Neural cell (in vitro differentiated cells): ENCODE data around the gene LIM2. TPM values are rescaled to one million over a fixed set of nuclear protein-coding genes. Genes with fewer than 3 reads are reported as not detected.

Source experiments
- H2AFZ ChIP-seq: fragments of 200-600, 300-800 bp; sonication (generic), shearing (Covaris generic); 2 replicates; pipeline ENCODE4 v1.6.0; 2014; ENCODE audit warnings: low read depth, mild to moderate bottlenecking, antibody characterized with exemption, low read length, moderate library complexity
- H3F3A ChIP-seq: fragments of 200-600 bp; shearing (Covaris generic); 2 replicates; pipeline ENCODE4 v1.6.1; 2016; ENCODE audit warnings: mild to moderate bottlenecking, moderate library complexity, mixed read lengths, antibody characterized with exemption, low read length; ENCODE audit not compliant: insufficient read depth, poor library complexity, severe bottlenecking
- H3K27ac ChIP-seq: fragments of 200-600, 300-800 bp; sonication (generic), shearing (Covaris generic); 2 replicates; pipeline ENCODE4 v1.5.1; 2014; ENCODE audit warnings: mild to moderate bottlenecking, low read length, moderate library complexity
- H3K27me3 ChIP-seq: fragments of 300-800, 200-600 bp; sonication (generic), shearing (Covaris generic); 2 replicates; pipeline ENCODE4 v1.6.0; 2014; ENCODE audit warnings: mild to moderate bottlenecking, low read depth, low read length, moderate library complexity; ENCODE audit not compliant: insufficient read depth
- H3K36me3 ChIP-seq: fragments of 300-800, 200-600 bp; sonication (generic), shearing (Covaris generic); 2 replicates; pipeline ENCODE4 v1.5.1; 2014; ENCODE audit warnings: mild to moderate bottlenecking, antibody characterized with exemption, low read length, moderate library complexity; ENCODE audit not compliant: insufficient read depth
- H3K4me2 ChIP-seq: fragments of 300-800, 200-600 bp; sonication (generic), shearing (Covaris generic); 2 replicates; pipeline ENCODE4 v1.6.0; 2014; ENCODE audit warnings: mild to moderate bottlenecking, low read length
- H3K4me3 ChIP-seq: fragments of 300-800, 200-600 bp; sonication (generic), shearing (Covaris generic); 2 replicates; pipeline ENCODE4 v1.5.1; 2014; ENCODE audit warnings: mild to moderate bottlenecking, low read length, moderate library complexity
- H3K79me2 ChIP-seq: fragments of 200-600 bp; shearing (Covaris generic); replicated peaks from 2 replicates; pipeline ENCODE4 v1.6.0; 2014; ENCODE audit warnings: mild to moderate bottlenecking, low read length, moderate library complexity; ENCODE audit not compliant: insufficient read depth
- H3K9ac ChIP-seq: fragments of 300-800, 200-600 bp; sonication (generic), shearing (Covaris generic); 2 replicates; pipeline ENCODE4 v1.6.1; 2016; ENCODE audit warnings: mild to moderate bottlenecking, low read length, mixed read lengths
- H3K9me2 ChIP-seq: fragments of 200-600 bp; shearing (Covaris generic); 2 replicates; pipeline ENCODE4 v1.6.1; 2016; ENCODE audit warnings: mild to moderate bottlenecking, low read length, mixed read lengths; ENCODE audit not compliant: insufficient read depth
- H3K9me3 ChIP-seq: fragments of 200-600, 300-800 bp; sonication (generic), shearing (Covaris generic); 2 replicates; pipeline ENCODE4 v1.6.1; 2016; ENCODE audit warnings: mild to moderate bottlenecking, mixed run types, low read length, moderate library complexity, mixed read lengths
- H4K20me1 ChIP-seq: fragments of 200-600 bp; shearing (Covaris generic); 2 replicates; pipeline ENCODE4 v1.6.1; 2016; ENCODE audit warnings: mild to moderate bottlenecking, mixed run types; ENCODE audit not compliant: insufficient read depth
- CTCF ChIP-seq: fragments of 450-650 bp; IDR thresholded peaks from 2 replicates; pipeline ENCODE4 v1.5.1; 2014; ENCODE audit warnings: antibody characterized with exemption, mild to moderate bottlenecking, moderate library complexity; ENCODE audit not compliant: poor library complexity, severe bottlenecking
- EP300 ChIP-seq: fragments of 450-650 bp; conservative IDR thresholded peaks from 2 replicates; pipeline ENCODE4 v1.6.1; 2014; ENCODE audit warnings: antibody characterized with exemption, mild to moderate bottlenecking, moderate library complexity; ENCODE audit not compliant: poor library complexity, severe bottlenecking
- EZH2 ChIP-seq: fragments of 200-600, 300-800 bp; shearing (Covaris generic), sonication (generic); IDR thresholded peaks from 2 replicates; pipeline ENCODE4 v1.6.1; 2014; ENCODE audit warnings: antibody characterized with exemption, low read length, borderline replicate concordance, mild to moderate bottlenecking; ENCODE audit not compliant: insufficient read depth, poor library complexity, severe bottlenecking
- MXI1 ChIP-seq: fragments of 450-650 bp; conservative IDR thresholded peaks from 2 replicates; pipeline ENCODE4 v1.6.1; 2014; ENCODE audit warnings: antibody characterized with exemption, mild to moderate bottlenecking; ENCODE audit not compliant: poor library complexity, severe bottlenecking
- POLR2AphosphoS5 ChIP-seq: IDR thresholded peaks from 2 replicates; pipeline ENCODE4 v1.6.1; 2012
- RAD21 ChIP-seq: fragments of 450-650 bp; conservative IDR thresholded peaks from 2 replicates; pipeline ENCODE4 v1.6.1; 2014; ENCODE audit warnings: antibody characterized with exemption, mild to moderate bottlenecking, moderate library complexity
- SMC3 ChIP-seq: fragments of 450-650 bp; conservative IDR thresholded peaks from 2 replicates; pipeline ENCODE4 v1.6.1; 2014; ENCODE audit warnings: antibody characterized with exemption, mild to moderate bottlenecking, moderate library complexity; ENCODE audit not compliant: poor library complexity
- TAF1 ChIP-seq: IDR thresholded peaks from 2 replicates; pipeline ENCODE4 v1.6.1; 2012; ENCODE audit warnings: low read depth
- polyA plus RNA-seq: library from polyadenylated mRNA; depleted of rRNA; stranded (reverse); fragments of >200 nt; gene quantifications from 2 replicates; pipeline ENCODE4 v1.2.3, GENCODE V29; 2014
- TF ChIP-seq, protein P1 (sequence below): IDR thresholded peaks from 2 replicates; pipeline ENCODE4 v1.6.1; 2012; ENCODE audit warnings: borderline replicate concordance

Gene LIM2
- polyA plus RNA-seq, 1 donor from 2014 or later: not detected

DNA sequence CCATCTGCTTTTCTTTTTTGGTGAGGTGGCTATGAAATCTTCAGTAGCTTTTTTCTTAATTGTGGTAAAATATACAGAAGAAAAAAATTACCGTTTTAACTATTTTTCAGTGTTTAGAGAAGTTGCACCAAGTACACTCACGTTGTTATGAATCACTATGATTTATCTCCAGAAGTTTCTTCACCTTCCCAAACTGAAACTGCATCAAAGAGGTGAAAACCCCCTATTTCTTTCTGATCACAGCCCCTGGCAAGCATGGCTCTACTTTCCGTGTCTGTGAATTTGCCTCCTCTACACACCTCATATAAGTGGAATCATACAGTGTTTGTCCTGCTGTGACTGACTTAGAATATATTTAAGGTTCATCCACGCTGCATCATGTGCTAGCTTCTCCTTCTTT is 45.3 kb upstream of the LIM2 start:
- no peaks in the 10 kb centered on the region for H3K27me3 ChIP-seq
- no peaks in the 10 kb centered on the region for H3K79me2 ChIP-seq
- no peaks in the 10 kb centered on the region for H4K20me1 ChIP-seq
- H3K27ac ChIP-seq: no peak overlapping the region
- no peaks in the 10 kb centered on the region for H3K9me2 ChIP-seq
- no peak overlapping the region for H2AFZ ChIP-seq
- H3F3A ChIP-seq: no peaks in the 10 kb centered on the region
- no peak overlapping the region for H3K9ac ChIP-seq
- H3K4me3 ChIP-seq: no peak overlapping the region
- no peaks in the 10 kb centered on the region for H3K9me3 ChIP-seq
- TF ChIP-seq RAD21 (no peak), SMC3 (no peak), POLR2AphosphoS5 (no peak), MXI1 (no peak), TAF1 (no peak), EP300 (no peak), CTCF (no peak)
- TF ChIP-seq, protein P1, sequence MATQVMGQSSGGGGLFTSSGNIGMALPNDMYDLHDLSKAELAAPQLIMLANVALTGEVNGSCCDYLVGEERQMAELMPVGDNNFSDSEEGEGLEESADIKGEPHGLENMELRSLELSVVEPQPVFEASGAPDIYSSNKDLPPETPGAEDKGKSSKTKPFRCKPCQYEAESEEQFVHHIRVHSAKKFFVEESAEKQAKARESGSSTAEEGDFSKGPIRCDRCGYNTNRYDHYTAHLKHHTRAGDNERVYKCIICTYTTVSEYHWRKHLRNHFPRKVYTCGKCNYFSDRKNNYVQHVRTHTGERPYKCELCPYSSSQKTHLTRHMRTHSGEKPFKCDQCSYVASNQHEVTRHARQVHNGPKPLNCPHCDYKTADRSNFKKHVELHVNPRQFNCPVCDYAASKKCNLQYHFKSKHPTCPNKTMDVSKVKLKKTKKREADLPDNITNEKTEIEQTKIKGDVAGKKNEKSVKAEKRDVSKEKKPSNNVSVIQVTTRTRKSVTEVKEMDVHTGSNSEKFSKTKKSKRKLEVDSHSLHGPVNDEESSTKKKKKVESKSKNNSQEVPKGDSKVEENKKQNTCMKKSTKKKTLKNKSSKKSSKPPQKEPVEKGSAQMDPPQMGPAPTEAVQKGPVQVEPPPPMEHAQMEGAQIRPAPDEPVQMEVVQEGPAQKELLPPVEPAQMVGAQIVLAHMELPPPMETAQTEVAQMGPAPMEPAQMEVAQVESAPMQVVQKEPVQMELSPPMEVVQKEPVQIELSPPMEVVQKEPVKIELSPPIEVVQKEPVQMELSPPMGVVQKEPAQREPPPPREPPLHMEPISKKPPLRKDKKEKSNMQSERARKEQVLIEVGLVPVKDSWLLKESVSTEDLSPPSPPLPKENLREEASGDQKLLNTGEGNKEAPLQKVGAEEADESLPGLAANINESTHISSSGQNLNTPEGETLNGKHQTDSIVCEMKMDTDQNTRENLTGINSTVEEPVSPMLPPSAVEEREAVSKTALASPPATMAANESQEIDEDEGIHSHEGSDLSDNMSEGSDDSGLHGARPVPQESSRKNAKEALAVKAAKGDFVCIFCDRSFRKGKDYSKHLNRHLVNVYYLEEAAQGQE: no peak
- no peaks in the 10 kb centered on the region for H3K36me3 ChIP-seq
- no peak overlapping the region for H3K4me2 ChIP-seq

DNA sequence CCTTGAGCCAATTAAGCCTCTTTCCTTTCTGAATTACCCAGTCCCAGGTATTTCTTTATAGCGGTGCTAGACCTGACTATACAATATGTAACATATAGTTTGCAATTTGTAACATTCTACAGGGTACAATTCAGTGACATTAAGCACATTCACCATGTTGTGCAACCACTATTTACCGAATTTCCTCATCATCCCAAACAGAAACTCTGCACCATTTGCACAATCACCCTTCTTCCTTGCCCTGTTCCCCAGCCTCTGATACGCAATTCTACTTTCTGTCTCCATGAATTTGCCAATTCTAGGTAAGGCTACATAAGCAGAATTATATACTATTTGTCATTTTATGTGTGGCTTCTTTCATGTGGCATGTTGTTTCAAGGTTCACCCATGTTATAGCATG is 43.4 kb upstream of the LIM2 start:
- TF ChIP-seq TAF1 (no peak), RAD21 (no peak), SMC3 (no peak), MXI1 (no peak), CTCF (no peak), EP300 (no peak), POLR2AphosphoS5 (no peak), EZH2 (no peak)
- TF ChIP-seq, protein P1: no peak
- no peaks in the 10 kb centered on the region for H3K36me3 ChIP-seq
- H3K4me3 ChIP-seq: no peak overlapping the region
- H3K79me2 ChIP-seq: no peaks in the 10 kb centered on the region
- H3K27me3 ChIP-seq: no peaks in the 10 kb centered on the region
- no peaks in the 10 kb centered on the region for H4K20me1 ChIP-seq
- H3K9ac ChIP-seq: no peak overlapping the region
- no peak overlapping the region for H3K27ac ChIP-seq
- no peak overlapping the region for H3K4me2 ChIP-seq
- H3F3A ChIP-seq: no peaks in the 10 kb centered on the region
- no peak overlapping the region for H2AFZ ChIP-seq
- H3K9me2 ChIP-seq: no peaks in the 10 kb centered on the region
- no peaks in the 10 kb centered on the region for H3K9me3 ChIP-seq
